WI38 (cell line): ENCODE data around the gene BMPER.

Experiments
- H3K4me3 ChIP-seq: 2 replicates; pipeline ENCODE4 v1.5.1; 2011; ENCODE audit warnings: low read depth, mild to moderate bottlenecking, control low read depth, low read length
- CTCF ChIP-seq: IDR thresholded peaks from 2 replicates; pipeline ENCODE4 v1.5.1; 2012; ENCODE audit warnings: low read depth, mild to moderate bottlenecking, control low read depth, low read length

The BMPER gene

GRCh38 chr7:33902746-33903145, 2.6 kb upstream of the BMPER start:
- H3K4me3 ChIP-seq: no peak overlapping the region
- no peak for TF ChIP-seq CTCF

GRCh38 chr7:33903791-33904680, 1.3 kb upstream of the BMPER start:
- TF ChIP-seq CTCF: no peak
- peak overlapping the region; percentile 76 for H3K4me3 ChIP-seq

GRCh38 chr7:33904681-33905388, 504 bp upstream of the BMPER start:
- TF ChIP-seq CTCF: 0 out of 2 replicates have a peak, but pooled peaks have one; percentile 7
- peak overlapping the region; percentile 76 for H3K4me3 ChIP-seq

- no peak for TF ChIP-seq CTCF
- H3K4me3 ChIP-seq: no peak overlapping the region
These were observed 1.4 kb downstream of the BMPER start for GRCh38 chr7:33906697-33907096.

GRCh38 chr7:33907625-33908024, 2.3 kb downstream of the BMPER start:
- no peak overlapping the region for H3K4me3 ChIP-seq
- TF ChIP-seq CTCF: no peak

- H3K4me3 ChIP-seq: no peak overlapping the region
- TF ChIP-seq CTCF: no peak
These were observed 4.0 kb downstream of the BMPER start for GRCh38 chr7:33909318-33909717.

GRCh38 chr7:33909755-33910154, 4.4 kb downstream of the BMPER start:
- TF ChIP-seq CTCF: no peak
- no peak overlapping the region for H3K4me3 ChIP-seq
